H1 (cell line): Measurements from ENCODE around the gene POLR2L.

Experiments
- EZH2 ChIP-seq: fragments of 200-600 bp; sonication (generic); IDR thresholded peaks from 2 replicates; pipeline ENCODE4 v1.7.1; 2012; ENCODE audit warnings: low read depth, mild to moderate bottlenecking, moderate library complexity, low read length, inconsistent platforms; ENCODE audit not compliant: severe bottlenecking
- SP1 ChIP-seq: IDR thresholded peaks from 2 replicates; pipeline ENCODE4 v1.6.1; 2011; ENCODE audit warnings: low read depth, low read length
- TAF1 ChIP-seq: IDR thresholded peaks from 2 replicates; pipeline ENCODE4 v1.6.1; 2011; ENCODE audit warnings: mild to moderate bottlenecking, low read depth, low read length
- TF ChIP-seq, protein P1 (sequence below): IDR thresholded peaks from 2 replicates; pipeline ENCODE4 v1.6.1; 2012; ENCODE audit warnings: inconsistent platforms
- TF ChIP-seq, protein P2 (sequence below), 3 experiments: IDR thresholded peaks; 1 replicate in 2 of 3; 2 replicates in 1 of 3; pipeline versions ENCODE4 v1.5.1 to v1.6.1; 2011; ENCODE audit warnings: low read length in 3 of 3, mild to moderate bottlenecking in 3 of 3, inconsistent platforms in 2 of 3, low read depth in 1 of 3, moderate library complexity in 1 of 3; ENCODE audit not compliant: insufficient read depth in 1 of 3; ENCODE audit errors: control extremely low read depth in 1 of 3

DNA sequence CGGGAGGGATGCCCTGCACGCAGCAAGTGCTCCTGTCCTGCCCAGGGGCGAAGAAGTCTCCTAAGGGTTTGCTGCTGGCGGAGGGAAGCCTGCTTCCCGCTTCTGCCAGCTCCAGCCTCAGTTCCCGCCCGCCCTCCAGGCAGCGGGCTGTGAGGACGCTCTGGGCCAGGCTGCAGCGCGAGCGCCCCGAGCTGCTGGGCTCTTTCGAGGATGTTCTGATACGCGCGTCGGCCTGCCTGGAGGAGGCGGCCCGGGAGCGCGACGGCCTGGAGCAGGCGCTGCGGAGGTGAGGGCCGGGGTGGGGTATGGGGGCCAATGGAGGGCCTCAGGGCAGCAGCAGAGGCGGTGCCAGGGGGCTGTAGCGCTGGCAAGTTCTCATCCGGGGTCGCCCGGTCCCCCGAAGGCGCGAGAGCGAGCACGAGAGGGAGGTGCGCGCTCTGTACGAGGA, 12.5 kb downstream of the POLR2L start:
- TF ChIP-seq, protein P1, sequence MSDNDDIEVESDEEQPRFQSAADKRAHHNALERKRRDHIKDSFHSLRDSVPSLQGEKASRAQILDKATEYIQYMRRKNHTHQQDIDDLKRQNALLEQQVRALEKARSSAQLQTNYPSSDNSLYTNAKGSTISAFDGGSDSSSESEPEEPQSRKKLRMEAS: 0 out of 2 replicates have a peak, but pooled peaks have one; percentile 3
- TF ChIP-seq, protein P2, sequence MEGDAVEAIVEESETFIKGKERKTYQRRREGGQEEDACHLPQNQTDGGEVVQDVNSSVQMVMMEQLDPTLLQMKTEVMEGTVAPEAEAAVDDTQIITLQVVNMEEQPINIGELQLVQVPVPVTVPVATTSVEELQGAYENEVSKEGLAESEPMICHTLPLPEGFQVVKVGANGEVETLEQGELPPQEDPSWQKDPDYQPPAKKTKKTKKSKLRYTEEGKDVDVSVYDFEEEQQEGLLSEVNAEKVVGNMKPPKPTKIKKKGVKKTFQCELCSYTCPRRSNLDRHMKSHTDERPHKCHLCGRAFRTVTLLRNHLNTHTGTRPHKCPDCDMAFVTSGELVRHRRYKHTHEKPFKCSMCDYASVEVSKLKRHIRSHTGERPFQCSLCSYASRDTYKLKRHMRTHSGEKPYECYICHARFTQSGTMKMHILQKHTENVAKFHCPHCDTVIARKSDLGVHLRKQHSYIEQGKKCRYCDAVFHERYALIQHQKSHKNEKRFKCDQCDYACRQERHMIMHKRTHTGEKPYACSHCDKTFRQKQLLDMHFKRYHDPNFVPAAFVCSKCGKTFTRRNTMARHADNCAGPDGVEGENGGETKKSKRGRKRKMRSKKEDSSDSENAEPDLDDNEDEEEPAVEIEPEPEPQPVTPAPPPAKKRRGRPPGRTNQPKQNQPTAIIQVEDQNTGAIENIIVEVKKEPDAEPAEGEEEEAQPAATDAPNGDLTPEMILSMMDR (IDR thresholded peaks at IDR 0.05; ENCODE audit: control extremely low read depth in 1 of 3, insufficient read depth in 1 of 3, low read depth in 1 of 3, low read length in 3 of 3): no peak
- TF ChIP-seq SP1 (no peak), EZH2 (no peak), TAF1 (0 out of 2 replicates have a peak, but pooled peaks have one; percentile 35)
